ENCODE data around the gene SNRPB2.

SNRPB2 gene

GRCh38 chr20:16729565-16730460, at the start of gene SNRPB2:
Gene SNRPB2, plus strand, starts transcription at chr20:16730026. Its CDS starts 1,677 bp downstream, at chr20:16731703.
- peak; percentile 99 for DNase-seq

GRCh38 chr20:16684416-16684815, 45.4 kb upstream of the SNRPB2 start:
- no peak for DNase-seq

GRCh38 chr20:16689906-16690305, 39.9 kb upstream of the SNRPB2 start:
- no peak for DNase-seq

GRCh38 chr20:16691381-16691780, 38.4 kb upstream of the SNRPB2 start:
- no peak for DNase-seq

GRCh38 chr20:16692009-16692408, 37.8 kb upstream of the SNRPB2 start:
- no peak for DNase-seq

GRCh38 chr20:16692442-16692841, 37.4 kb upstream of the SNRPB2 start:
- no peak for DNase-seq

GRCh38 chr20:16693278-16693677, 36.5 kb upstream of the SNRPB2 start:
- DNase-seq = no peak

- DNase-seq = no peak
These were observed 35.7 kb upstream of the SNRPB2 start for GRCh38 chr20:16694161-16694560.

- DNase-seq = no peak
These were observed 34.2 kb upstream of the SNRPB2 start for GRCh38 chr20:16695628-16696027.

GRCh38 chr20:16699293-16699692, 30.5 kb upstream of the SNRPB2 start:
- DNase-seq = no peak

- DNase-seq = peak; percentile 57
These were observed 28.5 kb upstream of the SNRPB2 start for GRCh38 chr20:16701296-16701695.

GRCh38 chr20:16703570-16703969, 26.3 kb upstream of the SNRPB2 start:
- DNase-seq = no peak

GRCh38 chr20:16707674-16708073, 22.2 kb upstream of the SNRPB2 start:
- no peak for DNase-seq

GRCh38 chr20:16708602-16709001, 21.2 kb upstream of the SNRPB2 start:
- no peak for DNase-seq

GRCh38 chr20:16709017-16709416, 20.8 kb upstream of the SNRPB2 start:
- DNase-seq = peak; percentile 9

GRCh38 chr20:16710781-16711180, 19.0 kb upstream of the SNRPB2 start:
- no peak for DNase-seq

- DNase-seq = peak; percentile 48
These were observed 18.1 kb upstream of the SNRPB2 start for GRCh38 chr20:16711661-16712258.

- DNase-seq = no peak
These were observed 17.3 kb upstream of the SNRPB2 start for GRCh38 chr20:16712511-16712947.

- DNase-seq = no peak
These were observed 16.8 kb upstream of the SNRPB2 start for GRCh38 chr20:16713066-16713465.

GRCh38 chr20:16714242-16714641, 15.6 kb upstream of the SNRPB2 start:
- no peak for DNase-seq

GRCh38 chr20:16714751-16715150, 15.1 kb upstream of the SNRPB2 start:
- no peak for DNase-seq

GRCh38 chr20:16719421-16719820, 10.4 kb upstream of the SNRPB2 start:
- DNase-seq = no peak

- DNase-seq = no peak
These were observed 746 bp upstream of the SNRPB2 start for GRCh38 chr20:16729080-16729479.

- peak; percentile 73 for DNase-seq
These were observed 2.8 kb downstream of the SNRPB2 start for GRCh38 chr20:16732506-16733152.

All from hematopoietic multipotent progenitor cell treated with erythropoietin and hydrocortisone succinate and interleukin-3 and kit ligand, for 6 days (in vitro differentiated cells).